H1 (cell line): ENCODE measurements around the gene MVK.

Source experiments
- CBX5 ChIP-seq: fragments of 300-800, 300-1000 bp; sonication (generic); IDR thresholded peaks from 2 replicates; pipeline ENCODE4 v1.7.1; 2016; ENCODE audit warnings: antibody characterized with exemption, low read length, low read depth
- CEBPB ChIP-seq: IDR thresholded peaks from 2 replicates; pipeline ENCODE4 v1.6.1; 2012; ENCODE audit warnings: low read depth, low read length
- EGR1 ChIP-seq: IDR thresholded peaks from 2 replicates; pipeline ENCODE4 v1.6.1; 2011; ENCODE audit warnings: low read depth, low read length, borderline replicate concordance
- HDAC2 ChIP-seq, 2 experiments: fragments of 300-600 bp in 1 of 2; sonication (generic) in 1 of 2; IDR thresholded peaks; 2 replicates each; pipeline ENCODE4 v1.6.1; 2011 to 2012; ENCODE audit warnings: low read depth in 2 of 2, low read length in 2 of 2, mild to moderate bottlenecking in 2 of 2, moderate library complexity in 2 of 2, borderline replicate concordance in 1 of 2, inconsistent platforms in 1 of 2
- NANOG ChIP-seq: IDR thresholded peaks from 2 replicates; pipeline ENCODE4 v1.6.1; 2011; ENCODE audit warnings: low read length, low read depth, mild to moderate bottlenecking, inconsistent platforms; ENCODE audit not compliant: insufficient read depth, poor library complexity, severe bottlenecking
- NRF1 ChIP-seq: IDR thresholded peaks from 2 replicates; pipeline ENCODE4 v1.6.1; 2011; ENCODE audit warnings: mild to moderate bottlenecking, low read depth, low read length, improper control_type of control experiment
- POLR2A ChIP-seq, 2 experiments: IDR thresholded peaks; 1 replicate in 1 of 2; 2 replicates in 1 of 2; pipeline ENCODE4 v1.6.1; 2011; ENCODE audit warnings: low read depth in 2 of 2, low read length in 2 of 2, mild to moderate bottlenecking in 2 of 2; ENCODE audit errors: control extremely low read depth in 1 of 2
- SP2 ChIP-seq: IDR thresholded peaks from 2 replicates; pipeline ENCODE4 v1.6.1; 2012; ENCODE audit warnings: mild to moderate bottlenecking, low read length, inconsistent platforms
- TCF12 ChIP-seq: IDR thresholded peaks from 2 replicates; pipeline ENCODE4 v1.6.1; 2011; ENCODE audit warnings: low read depth, mild to moderate bottlenecking, low read length
- TF ChIP-seq, protein P1 (sequence below), 3 experiments: IDR thresholded peaks; 1 replicate in 2 of 3; 2 replicates in 1 of 3; pipeline versions ENCODE4 v1.5.1 to v1.6.1; 2011; ENCODE audit warnings: low read length in 3 of 3, mild to moderate bottlenecking in 3 of 3, inconsistent platforms in 2 of 3, low read depth in 1 of 3, moderate library complexity in 1 of 3; ENCODE audit not compliant: insufficient read depth in 1 of 3; ENCODE audit errors: control extremely low read depth in 1 of 3
- TF ChIP-seq, protein P2 (sequence below): IDR thresholded peaks from 2 replicates; pipeline ENCODE4 v1.6.1; 2011; ENCODE audit warnings: low read depth, mild to moderate bottlenecking, low read length; ENCODE audit not compliant: insufficient read depth

DNA sequence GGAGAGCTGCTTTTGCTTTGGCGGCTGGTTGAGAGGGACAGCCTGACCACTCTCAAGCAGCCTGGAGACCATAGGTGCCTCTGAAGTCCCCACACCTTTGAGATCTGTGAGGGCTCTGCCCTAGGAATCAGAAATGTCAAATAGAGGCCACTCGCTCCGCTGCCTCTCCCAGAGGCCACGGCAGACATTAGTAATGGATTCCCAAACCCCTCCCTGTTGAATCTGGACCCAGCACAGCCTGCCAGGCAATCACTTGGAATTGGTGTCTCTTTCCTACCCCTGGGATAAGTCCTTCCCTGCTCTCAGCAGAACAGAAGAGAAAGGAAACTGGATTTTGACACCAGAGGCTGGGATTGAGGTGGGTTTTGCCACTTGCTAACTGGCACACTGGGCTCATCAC is 25.3 kb upstream of the MVK start:
- TF ChIP-seq, protein P1, sequence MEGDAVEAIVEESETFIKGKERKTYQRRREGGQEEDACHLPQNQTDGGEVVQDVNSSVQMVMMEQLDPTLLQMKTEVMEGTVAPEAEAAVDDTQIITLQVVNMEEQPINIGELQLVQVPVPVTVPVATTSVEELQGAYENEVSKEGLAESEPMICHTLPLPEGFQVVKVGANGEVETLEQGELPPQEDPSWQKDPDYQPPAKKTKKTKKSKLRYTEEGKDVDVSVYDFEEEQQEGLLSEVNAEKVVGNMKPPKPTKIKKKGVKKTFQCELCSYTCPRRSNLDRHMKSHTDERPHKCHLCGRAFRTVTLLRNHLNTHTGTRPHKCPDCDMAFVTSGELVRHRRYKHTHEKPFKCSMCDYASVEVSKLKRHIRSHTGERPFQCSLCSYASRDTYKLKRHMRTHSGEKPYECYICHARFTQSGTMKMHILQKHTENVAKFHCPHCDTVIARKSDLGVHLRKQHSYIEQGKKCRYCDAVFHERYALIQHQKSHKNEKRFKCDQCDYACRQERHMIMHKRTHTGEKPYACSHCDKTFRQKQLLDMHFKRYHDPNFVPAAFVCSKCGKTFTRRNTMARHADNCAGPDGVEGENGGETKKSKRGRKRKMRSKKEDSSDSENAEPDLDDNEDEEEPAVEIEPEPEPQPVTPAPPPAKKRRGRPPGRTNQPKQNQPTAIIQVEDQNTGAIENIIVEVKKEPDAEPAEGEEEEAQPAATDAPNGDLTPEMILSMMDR (IDR thresholded peaks at IDR 0.05; ENCODE audit: control extremely low read depth in 1 of 3, insufficient read depth in 1 of 3, low read depth in 1 of 3, low read length in 3 of 3) = no peak
- no peak for TF ChIP-seq TCF12
- TF ChIP-seq EGR1 = no peak
- TF ChIP-seq, protein P2, sequence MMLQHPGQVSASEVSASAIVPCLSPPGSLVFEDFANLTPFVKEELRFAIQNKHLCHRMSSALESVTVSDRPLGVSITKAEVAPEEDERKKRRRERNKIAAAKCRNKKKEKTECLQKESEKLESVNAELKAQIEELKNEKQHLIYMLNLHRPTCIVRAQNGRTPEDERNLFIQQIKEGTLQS = no peak
- TF ChIP-seq POLR2A (IDR thresholded peaks at IDR 0.05; ENCODE audit: control extremely low read depth in 1 of 2, low read depth in 2 of 2, low read length in 2 of 2) = no peak
- TF ChIP-seq NRF1 = no peak
- no peak for TF ChIP-seq NANOG
- no peak for TF ChIP-seq CBX5
- TF ChIP-seq SP2 = no peak
- no peak for TF ChIP-seq CEBPB
- no peak for TF ChIP-seq HDAC2 (IDR thresholded peaks at IDR 0.05; ENCODE audit: borderline replicate concordance in 1 of 2, low read depth in 2 of 2, low read length in 2 of 2)
